ENCODE measurements around the gene MTHFD1L. TPM values are rescaled to one million over a fixed set of nuclear protein-coding genes. Genes with fewer than 3 reads are reported as not detected.

Gene MTHFD1L
- total and polyA plus RNA-seq, 2 donors (not counting 1 experiment from before 2014, with no cell fraction given): 36.1 to 48.9 TPM

DNA sequence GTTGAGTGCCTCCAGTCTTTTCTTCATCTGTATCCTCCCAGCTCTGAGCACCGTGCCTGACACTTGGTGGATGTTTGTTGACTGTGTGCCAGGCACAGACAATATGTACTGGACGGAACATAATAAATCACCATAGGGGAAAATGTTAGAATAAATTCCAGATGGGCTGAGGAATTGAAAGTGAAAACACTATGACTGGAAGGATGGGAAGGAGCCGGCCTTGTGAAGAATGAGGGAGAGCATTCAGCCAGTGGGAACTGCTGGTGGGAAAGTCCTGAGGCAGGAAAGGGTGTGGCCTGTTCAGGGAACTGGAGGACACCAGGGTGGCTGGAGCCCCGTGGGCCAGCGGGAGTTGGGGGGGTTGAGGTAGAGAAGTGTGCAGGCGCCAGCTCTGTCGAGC, 75.4 kb downstream of the MTHFD1L start:
- Histone ChIP-seq H4K20me1 (ENCODE audit: control insufficient read depth, extremely low read depth, insufficient read depth, low read length) (no peaks in the 10 kb centered on the region), H3K4me1 (ENCODE audit: control insufficient read depth, extremely low read depth, insufficient read depth, low read length) (peaks cover 3% of the 10 kb centered on the region), H3K27ac (ENCODE audit: insufficient read depth, low read length) (no peak overlapping the region), H3K36me3 (ENCODE audit: control insufficient read depth, insufficient read depth, low read length) (peaks cover 10% of the 10 kb centered on the region), H3K4me2 (ENCODE audit: extremely low read depth, insufficient read depth, low read length) (no peak overlapping the region), H2AFZ (ENCODE audit: low read length) (no peak overlapping the region), H3K79me2 (ENCODE audit: control insufficient read depth, insufficient read depth, low read length) (no peaks in the 10 kb centered on the region), H3K27me3 (ENCODE audit: control insufficient read depth, insufficient read depth, low read length) (no peaks in the 10 kb centered on the region), H3K4me3 (replicated peaks in 1 of 4; ENCODE audit: control extremely low read depth in 1 of 4, insufficient read depth in 1 of 4, low read depth in 3 of 4, low read length in 4 of 4) (no peak overlapping the region), H3K9ac (ENCODE audit: insufficient read depth, low read length) (no peak overlapping the region), H3K9me3 (ENCODE audit: control insufficient read depth, insufficient read depth, low read depth, low read length) (no peaks in the 10 kb centered on the region)
- DNase-seq (ENCODE audit: low read depth in 2 of 2): peak; percentile 11 to 43
- TF ChIP-seq EZH2 (IDR thresholded peaks at IDR 0.05; ENCODE audit: low read length, missing control alignments): no peak
- TF ChIP-seq, protein P1, sequence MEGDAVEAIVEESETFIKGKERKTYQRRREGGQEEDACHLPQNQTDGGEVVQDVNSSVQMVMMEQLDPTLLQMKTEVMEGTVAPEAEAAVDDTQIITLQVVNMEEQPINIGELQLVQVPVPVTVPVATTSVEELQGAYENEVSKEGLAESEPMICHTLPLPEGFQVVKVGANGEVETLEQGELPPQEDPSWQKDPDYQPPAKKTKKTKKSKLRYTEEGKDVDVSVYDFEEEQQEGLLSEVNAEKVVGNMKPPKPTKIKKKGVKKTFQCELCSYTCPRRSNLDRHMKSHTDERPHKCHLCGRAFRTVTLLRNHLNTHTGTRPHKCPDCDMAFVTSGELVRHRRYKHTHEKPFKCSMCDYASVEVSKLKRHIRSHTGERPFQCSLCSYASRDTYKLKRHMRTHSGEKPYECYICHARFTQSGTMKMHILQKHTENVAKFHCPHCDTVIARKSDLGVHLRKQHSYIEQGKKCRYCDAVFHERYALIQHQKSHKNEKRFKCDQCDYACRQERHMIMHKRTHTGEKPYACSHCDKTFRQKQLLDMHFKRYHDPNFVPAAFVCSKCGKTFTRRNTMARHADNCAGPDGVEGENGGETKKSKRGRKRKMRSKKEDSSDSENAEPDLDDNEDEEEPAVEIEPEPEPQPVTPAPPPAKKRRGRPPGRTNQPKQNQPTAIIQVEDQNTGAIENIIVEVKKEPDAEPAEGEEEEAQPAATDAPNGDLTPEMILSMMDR (conservative IDR thresholded peaks at IDR 0.05 in 1 of 2, IDR thresholded peaks at IDR 0.05 in 1 of 2; ENCODE audit: low read depth in 1 of 2, low read length in 2 of 2): no peak

DNA sequence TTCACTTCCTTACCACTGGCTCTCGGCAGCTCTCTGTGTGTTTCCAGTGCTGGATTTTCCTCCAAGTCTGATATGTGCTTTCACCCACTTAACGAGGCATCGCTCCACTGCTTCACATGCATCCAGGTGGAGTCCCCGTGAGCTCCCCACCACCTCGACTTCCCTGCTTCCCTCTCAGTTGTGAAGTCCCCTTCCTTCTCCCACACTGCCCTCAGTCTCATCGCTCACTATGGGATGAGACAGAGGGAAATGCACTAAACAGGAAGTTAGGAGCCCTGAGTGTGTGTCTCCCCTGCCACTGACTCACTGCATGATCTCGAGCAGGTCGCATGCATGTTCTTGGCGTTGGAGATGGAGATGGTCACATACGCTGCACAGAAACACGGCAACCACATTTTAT, 84.0 kb downstream of the MTHFD1L start:
- DNase-seq (ENCODE audit: low read depth in 2 of 2): no peak
- H3K27me3 ChIP-seq (ENCODE audit: control insufficient read depth, insufficient read depth, low read length): no peaks in the 10 kb centered on the region
- H3K4me2 ChIP-seq (ENCODE audit: extremely low read depth, insufficient read depth, low read length): no peak overlapping the region
- H3K4me3 ChIP-seq (replicated peaks in 1 of 4; ENCODE audit: control extremely low read depth in 1 of 4, insufficient read depth in 1 of 4, low read depth in 3 of 4, low read length in 4 of 4): no peak overlapping the region
- H4K20me1 ChIP-seq (ENCODE audit: control insufficient read depth, extremely low read depth, insufficient read depth, low read length): no peaks in the 10 kb centered on the region
- no peak overlapping the region for H3K9ac ChIP-seq (ENCODE audit: insufficient read depth, low read length)
- H3K79me2 ChIP-seq (ENCODE audit: control insufficient read depth, insufficient read depth, low read length): no peaks in the 10 kb centered on the region
- H3K36me3 ChIP-seq (ENCODE audit: control insufficient read depth, insufficient read depth, low read length): peaks cover 15% of the 10 kb centered on the region
- TF ChIP-seq, protein P1 (conservative IDR thresholded peaks at IDR 0.05 in 1 of 2, IDR thresholded peaks at IDR 0.05 in 1 of 2; ENCODE audit: low read depth in 1 of 2, low read length in 2 of 2): no peak
- no peak for TF ChIP-seq EZH2 (IDR thresholded peaks at IDR 0.05; ENCODE audit: low read length, missing control alignments)
- no peaks in the 10 kb centered on the region for H3K4me1 ChIP-seq (ENCODE audit: control insufficient read depth, extremely low read depth, insufficient read depth, low read length)
- no peak overlapping the region for H2AFZ ChIP-seq (ENCODE audit: low read length)
- H3K9me3 ChIP-seq (ENCODE audit: control insufficient read depth, insufficient read depth, low read depth, low read length): no peaks in the 10 kb centered on the region
- H3K27ac ChIP-seq (ENCODE audit: insufficient read depth, low read length): no peak overlapping the region

DNA sequence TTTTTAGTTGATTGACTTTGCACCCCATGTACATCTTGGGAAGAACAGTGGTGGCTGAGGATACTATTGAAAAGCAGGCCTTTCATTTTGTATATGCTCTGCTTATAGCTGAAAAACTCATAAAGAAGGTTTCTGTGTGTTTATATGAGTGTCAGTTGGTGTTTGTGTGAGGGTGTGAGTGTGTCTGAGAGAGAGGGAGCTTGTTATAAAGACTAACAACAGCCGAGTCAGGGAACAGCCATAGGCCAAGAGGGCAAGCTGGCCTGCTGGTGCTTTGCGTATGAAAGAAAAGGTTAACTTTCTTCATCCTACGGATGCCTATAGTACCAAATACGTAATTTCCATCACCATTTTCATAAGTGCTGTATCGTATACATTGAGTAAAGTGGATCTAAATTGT, 88.3 kb downstream of the MTHFD1L start:
- H3K9me3 ChIP-seq (ENCODE audit: control insufficient read depth, insufficient read depth, low read depth, low read length): no peaks in the 10 kb centered on the region
- H3K79me2 ChIP-seq (ENCODE audit: control insufficient read depth, insufficient read depth, low read length): no peaks in the 10 kb centered on the region
- no peak overlapping the region for H3K4me2 ChIP-seq (ENCODE audit: extremely low read depth, insufficient read depth, low read length)
- no peaks in the 10 kb centered on the region for H3K4me1 ChIP-seq (ENCODE audit: control insufficient read depth, extremely low read depth, insufficient read depth, low read length)
- H4K20me1 ChIP-seq (ENCODE audit: control insufficient read depth, extremely low read depth, insufficient read depth, low read length): no peaks in the 10 kb centered on the region
- peak in 1 of 2 donors; percentile 63 for DNase-seq (ENCODE audit: low read depth in 2 of 2)
- TF ChIP-seq EZH2 (IDR thresholded peaks at IDR 0.05; ENCODE audit: low read length, missing control alignments): no peak
- TF ChIP-seq, protein P1 (conservative IDR thresholded peaks at IDR 0.05 in 1 of 2, IDR thresholded peaks at IDR 0.05 in 1 of 2; ENCODE audit: low read depth in 1 of 2, low read length in 2 of 2): no peak
- no peak overlapping the region for H3K9ac ChIP-seq (ENCODE audit: insufficient read depth, low read length)
- no peaks in the 10 kb centered on the region for H3K27me3 ChIP-seq (ENCODE audit: control insufficient read depth, insufficient read depth, low read length)
- H3K36me3 ChIP-seq (ENCODE audit: control insufficient read depth, insufficient read depth, low read length): peaks cover 17% of the 10 kb centered on the region
- H3K27ac ChIP-seq (ENCODE audit: insufficient read depth, low read length): no peak overlapping the region
- H2AFZ ChIP-seq (ENCODE audit: low read length): no peak overlapping the region
- no peak overlapping the region for H3K4me3 ChIP-seq (replicated peaks in 1 of 4; ENCODE audit: control extremely low read depth in 1 of 4, insufficient read depth in 1 of 4, low read depth in 3 of 4, low read length in 4 of 4)

Measured in fibroblast of lung (primary cell).